Measurements from ENCODE around the gene KCNK3. TPM values are rescaled to one million over a fixed set of nuclear protein-coding genes. Genes with fewer than 3 reads are reported as not detected.

The KCNK3 gene
- total RNA-seq, 1 donor from 2014 or later, result 1.9 TPM

- no peaks in the 10 kb centered on the region for H3K79me2 ChIP-seq (ENCODE audit: insufficient read depth, low read length)
- H3K36me3 ChIP-seq (ENCODE audit: insufficient read depth, low read length), result no peaks in the 10 kb centered on the region
- peaks cover 12% of the 10 kb centered on the region for H3K4me1 ChIP-seq (ENCODE audit: insufficient read depth, low read length)
- Mint-ChIP-seq H3K36me3 (ENCODE audit: low read depth, unreplicated experiment) (peaks cover 1% of the 10 kb centered on the region), H3K27ac (ENCODE audit: unreplicated experiment) (no peak overlapping the region), H3K4me3 (ENCODE audit: unreplicated experiment) (no peak overlapping the region), H3K27me3 (ENCODE audit: low read depth, unreplicated experiment) (peaks cover 51% of the 10 kb centered on the region), H3K4me1 (ENCODE audit: low read depth, unreplicated experiment) (peaks cover 8% of the 10 kb centered on the region), H3K9me3 (ENCODE audit: unreplicated experiment) (peaks cover 6% of the 10 kb centered on the region)
- no peak for TF ChIP-seq CTCF (IDR thresholded peaks at IDR 0.05; ENCODE audit: insufficient read depth, low read depth, low read length)
- TF ChIP-seq EZH2 (IDR thresholded peaks at IDR 0.05; ENCODE audit: insufficient read depth, low read length), result no peak
- no peak overlapping the region for H3K9ac ChIP-seq (ENCODE audit: low read length)
- H4K20me1 ChIP-seq (ENCODE audit: insufficient read depth, low read length), result no peaks in the 10 kb centered on the region
- FAIRE-seq, result no peak
- H2AFZ ChIP-seq (ENCODE audit: low read depth, low read length), result no peak overlapping the region
- H3K27ac ChIP-seq (ENCODE audit: low read depth, low read length), result no peak overlapping the region
- no peak for DNase-seq (ENCODE audit: low read depth)
- H3K9me3 ChIP-seq (ENCODE audit: insufficient read depth, low read depth, low read length), result peaks cover 4% of the 10 kb centered on the region
- peaks cover 15% of the 10 kb centered on the region for H3K27me3 ChIP-seq (ENCODE audit: insufficient read depth, low read length)
- no peak overlapping the region for H3K4me2 ChIP-seq (ENCODE audit: low read length)
- H3K4me3 ChIP-seq (ENCODE audit: insufficient read depth, low read depth, low read length), result no peak overlapping the region
These were observed 19.6 kb upstream of the KCNK3 start for GRCh38 chr2:26672818-26673393.

GRCh38 chr2:26674002-26674751 lies 18.3 kb upstream of the KCNK3 start:
- H3K4me1 ChIP-seq (ENCODE audit: insufficient read depth, low read length), result peaks cover 12% of the 10 kb centered on the region
- no peak overlapping the region for H3K27ac ChIP-seq (ENCODE audit: low read depth, low read length)
- no peak overlapping the region for H3K4me2 ChIP-seq (ENCODE audit: low read length)
- TF ChIP-seq EZH2 (IDR thresholded peaks at IDR 0.05; ENCODE audit: insufficient read depth, low read length) (no peak), CTCF (IDR thresholded peaks at IDR 0.05; ENCODE audit: insufficient read depth, low read depth, low read length) (no peak)
- FAIRE-seq (no peak), DNase-seq (ENCODE audit: low read depth) (no peak)
- peaks cover 62% of the 10 kb centered on the region for H3K27me3 Mint-ChIP-seq (ENCODE audit: low read depth, unreplicated experiment)
- no peak overlapping the region for H3K4me3 ChIP-seq (ENCODE audit: insufficient read depth, low read depth, low read length)
- no peaks in the 10 kb centered on the region for H3K36me3 ChIP-seq (ENCODE audit: insufficient read depth, low read length)
- H3K4me1 Mint-ChIP-seq (ENCODE audit: low read depth, unreplicated experiment), result peaks cover 8% of the 10 kb centered on the region
- H3K36me3 Mint-ChIP-seq (ENCODE audit: low read depth, unreplicated experiment), result peaks cover 1% of the 10 kb centered on the region
- H3K9me3 Mint-ChIP-seq (ENCODE audit: unreplicated experiment), result peaks cover 8% of the 10 kb centered on the region
- no peak overlapping the region for H3K4me3 Mint-ChIP-seq (ENCODE audit: unreplicated experiment)
- H3K27ac Mint-ChIP-seq (ENCODE audit: unreplicated experiment), result no peak overlapping the region
- peaks cover 4% of the 10 kb centered on the region for H3K9me3 ChIP-seq (ENCODE audit: insufficient read depth, low read depth, low read length)
- H4K20me1 ChIP-seq (ENCODE audit: insufficient read depth, low read length), result no peaks in the 10 kb centered on the region
- H3K9ac ChIP-seq (ENCODE audit: low read length), result no peak overlapping the region
- no peaks in the 10 kb centered on the region for H3K79me2 ChIP-seq (ENCODE audit: insufficient read depth, low read length)
- H2AFZ ChIP-seq (ENCODE audit: low read depth, low read length), result no peak overlapping the region
- H3K27me3 ChIP-seq (ENCODE audit: insufficient read depth, low read length), result peaks cover 24% of the 10 kb centered on the region

GRCh38 chr2:26674771-26675170 lies 17.8 kb upstream of the KCNK3 start:
- H3K4me1 ChIP-seq (ENCODE audit: insufficient read depth, low read length), result peaks cover 8% of the 10 kb centered on the region
- TF ChIP-seq EZH2 (IDR thresholded peaks at IDR 0.05; ENCODE audit: insufficient read depth, low read length) (no peak), CTCF (IDR thresholded peaks at IDR 0.05; ENCODE audit: insufficient read depth, low read depth, low read length) (no peak)
- DNase-seq (ENCODE audit: low read depth) (no peak), FAIRE-seq (no peak)
- peaks cover 26% of the 10 kb centered on the region for H3K27me3 ChIP-seq (ENCODE audit: insufficient read depth, low read length)
- Mint-ChIP-seq H3K27me3 (ENCODE audit: low read depth, unreplicated experiment) (peaks cover 65% of the 10 kb centered on the region), H3K27ac (ENCODE audit: unreplicated experiment) (no peak overlapping the region), H3K9me3 (ENCODE audit: unreplicated experiment) (peaks cover 10% of the 10 kb centered on the region), H3K4me1 (ENCODE audit: low read depth, unreplicated experiment) (peaks cover 3% of the 10 kb centered on the region), H3K36me3 (ENCODE audit: low read depth, unreplicated experiment) (peaks cover 1% of the 10 kb centered on the region), H3K4me3 (ENCODE audit: unreplicated experiment) (no peak overlapping the region)
- H3K9ac ChIP-seq (ENCODE audit: low read length), result no peak overlapping the region
- no peak overlapping the region for H3K27ac ChIP-seq (ENCODE audit: low read depth, low read length)
- H3K79me2 ChIP-seq (ENCODE audit: insufficient read depth, low read length), result no peaks in the 10 kb centered on the region
- peaks cover 4% of the 10 kb centered on the region for H3K9me3 ChIP-seq (ENCODE audit: insufficient read depth, low read depth, low read length)
- no peak overlapping the region for H3K4me2 ChIP-seq (ENCODE audit: low read length)
- no peaks in the 10 kb centered on the region for H3K36me3 ChIP-seq (ENCODE audit: insufficient read depth, low read length)
- H2AFZ ChIP-seq (ENCODE audit: low read depth, low read length), result no peak overlapping the region
- H4K20me1 ChIP-seq (ENCODE audit: insufficient read depth, low read length), result no peaks in the 10 kb centered on the region
- no peak overlapping the region for H3K4me3 ChIP-seq (ENCODE audit: insufficient read depth, low read depth, low read length)

All from astrocyte (in vitro differentiated cells and primary cell).